ENCODE results near the gene DCAF4.

DNA sequence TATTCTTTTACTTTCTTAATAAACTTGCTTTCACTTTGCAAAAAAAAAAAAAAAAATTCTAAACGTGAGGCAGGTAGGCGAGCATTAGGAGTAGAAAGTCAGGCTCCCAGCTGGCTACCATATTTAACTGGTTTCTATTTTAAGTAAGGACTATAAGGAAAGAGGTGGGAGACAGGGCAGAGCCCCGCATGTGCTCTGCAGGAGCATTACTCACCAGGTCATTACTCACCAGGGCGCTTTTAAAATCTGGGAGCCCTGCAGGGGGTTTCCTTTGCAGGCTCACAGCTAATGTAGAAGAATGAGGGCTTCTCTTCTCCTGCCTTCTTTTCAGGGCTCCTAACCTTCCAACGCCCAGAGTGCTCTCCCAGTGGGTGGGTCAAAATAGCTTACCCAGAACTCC is 18.4 kb upstream of the DCAF4 start:
- TF ChIP-seq, protein P1, sequence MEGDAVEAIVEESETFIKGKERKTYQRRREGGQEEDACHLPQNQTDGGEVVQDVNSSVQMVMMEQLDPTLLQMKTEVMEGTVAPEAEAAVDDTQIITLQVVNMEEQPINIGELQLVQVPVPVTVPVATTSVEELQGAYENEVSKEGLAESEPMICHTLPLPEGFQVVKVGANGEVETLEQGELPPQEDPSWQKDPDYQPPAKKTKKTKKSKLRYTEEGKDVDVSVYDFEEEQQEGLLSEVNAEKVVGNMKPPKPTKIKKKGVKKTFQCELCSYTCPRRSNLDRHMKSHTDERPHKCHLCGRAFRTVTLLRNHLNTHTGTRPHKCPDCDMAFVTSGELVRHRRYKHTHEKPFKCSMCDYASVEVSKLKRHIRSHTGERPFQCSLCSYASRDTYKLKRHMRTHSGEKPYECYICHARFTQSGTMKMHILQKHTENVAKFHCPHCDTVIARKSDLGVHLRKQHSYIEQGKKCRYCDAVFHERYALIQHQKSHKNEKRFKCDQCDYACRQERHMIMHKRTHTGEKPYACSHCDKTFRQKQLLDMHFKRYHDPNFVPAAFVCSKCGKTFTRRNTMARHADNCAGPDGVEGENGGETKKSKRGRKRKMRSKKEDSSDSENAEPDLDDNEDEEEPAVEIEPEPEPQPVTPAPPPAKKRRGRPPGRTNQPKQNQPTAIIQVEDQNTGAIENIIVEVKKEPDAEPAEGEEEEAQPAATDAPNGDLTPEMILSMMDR (IDR thresholded peaks at IDR 0.05) = no peak
- no peak for TF ChIP-seq POLR2A (IDR thresholded peaks at IDR 0.05)

Data from esophagus squamous epithelium (tissue), 4 donors.